Colonic mucosa (tissue), 4 donors: ENCODE results near the gene CMTM4. TPM values are rescaled to one million over a fixed set of nuclear protein-coding genes. Genes with fewer than 3 reads are reported as not detected.
A peak's percentile ranks its signal among the peaks of the same experiment; 100 is the strongest.

Source experiments
- DNase-seq: peaks from one replicate; pipeline ENCODE4 v3.0.0-alpha.2; 2020
- H3K27ac ChIP-seq: fragments of 200-600 bp; one replicate; pipeline ENCODE4 v1.8.0; 2021
- H3K27me3 ChIP-seq: fragments of 200-600 bp; one replicate; pipeline ENCODE4 v1.8.0; 2021
- H3K36me3 ChIP-seq: fragments of 200-600 bp; one replicate; pipeline ENCODE4 v1.8.0; 2021
- H3K4me1 ChIP-seq: fragments of 200-600 bp; one replicate; pipeline ENCODE4 v1.8.0; 2021; ENCODE audit warnings: mild to moderate bottlenecking
- H3K4me3 ChIP-seq: fragments of 200-600 bp; one replicate; pipeline ENCODE4 v1.8.0; 2021
- H3K9ac ChIP-seq, 2 donors: one replicate each; pipeline ENCODE4 v1.7.0; 2013; ENCODE audit warnings: control low read depth in 2 of 2, low read depth in 2 of 2, low read length in 2 of 2
- H3K9me3 ChIP-seq: fragments of 200-600 bp; one replicate; pipeline ENCODE4 v1.8.0; 2021
- intact Hi-C: fragments of 100-400 bp; cut with DNase I; formaldehyde crosslinking; loops from one replicate; pipeline ENCODE4 v1.14.1; 2022
- total RNA-seq, 2 donors: library from RNA; stranded (reverse); fragmentation: NEBNext Ultra II Directional in 1 of 2; extraction: Animal tissue kit (Norgen Biotek cat#: 25700) in 1 of 2; gene quantifications; one replicate each; pipeline ENCODE4 v1.2.1, GENCODE V29; 2021
- TF ChIP-seq, protein P1 (sequence below): fragments of 200-600 bp; IDR thresholded peaks from one replicate; pipeline ENCODE4 v1.8.0; 2022; ENCODE audit warnings: antibody characterized with exemption, mild to moderate bottlenecking
- donor health status: healthy.
- donor health status: DM: no; HTN: no; CAD: no.
- donor health status: DM: no; HTN: no; CAD: no.

The CMTM4 gene
- total RNA-seq, 2 donors from 2014 or later = 150 to 212 TPM

DNA sequence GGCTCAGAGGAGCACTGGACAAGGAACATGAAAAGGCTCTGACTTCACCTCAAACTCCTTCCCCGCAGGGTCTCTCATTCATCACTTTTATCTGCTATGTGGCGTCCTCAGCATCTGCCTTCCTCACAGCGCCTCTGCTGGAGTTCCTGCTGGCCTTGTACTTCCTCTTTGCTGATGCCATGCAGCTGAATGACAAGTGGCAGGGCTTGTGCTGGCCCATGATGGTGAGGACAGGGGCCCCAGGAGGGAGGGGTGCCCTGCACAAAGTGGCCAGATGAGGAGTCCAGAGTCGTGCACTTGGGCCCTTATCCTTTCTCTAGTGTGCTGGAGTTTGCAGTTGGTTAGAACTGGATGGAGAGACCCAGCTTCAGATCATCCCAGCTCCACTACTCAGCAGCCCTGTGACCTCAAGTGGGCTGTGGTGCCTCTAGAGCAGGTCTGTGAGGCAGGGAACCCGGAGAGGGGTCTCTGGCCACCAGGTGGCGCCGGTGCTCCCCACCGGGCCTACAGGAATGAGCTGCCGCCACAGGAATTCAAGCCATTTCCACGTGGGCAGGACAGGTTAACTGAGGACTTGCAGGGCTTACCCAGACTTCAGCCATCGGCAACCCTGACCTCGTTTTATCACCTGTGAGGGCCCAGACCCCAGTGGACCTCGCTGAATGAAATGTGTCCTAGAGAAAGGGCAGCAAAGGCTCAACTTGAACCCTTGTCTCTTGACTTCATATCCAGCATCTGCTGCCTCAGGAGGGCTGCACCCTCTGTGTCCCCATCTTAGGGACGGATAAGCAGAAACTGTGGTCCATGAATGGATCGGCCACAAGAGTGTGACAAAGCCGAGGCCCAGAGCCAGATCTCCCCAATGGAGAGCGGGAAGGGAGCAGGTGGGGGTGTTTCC is 88.1 kb downstream of the CMTM4 start:
- TF ChIP-seq, protein P1, sequence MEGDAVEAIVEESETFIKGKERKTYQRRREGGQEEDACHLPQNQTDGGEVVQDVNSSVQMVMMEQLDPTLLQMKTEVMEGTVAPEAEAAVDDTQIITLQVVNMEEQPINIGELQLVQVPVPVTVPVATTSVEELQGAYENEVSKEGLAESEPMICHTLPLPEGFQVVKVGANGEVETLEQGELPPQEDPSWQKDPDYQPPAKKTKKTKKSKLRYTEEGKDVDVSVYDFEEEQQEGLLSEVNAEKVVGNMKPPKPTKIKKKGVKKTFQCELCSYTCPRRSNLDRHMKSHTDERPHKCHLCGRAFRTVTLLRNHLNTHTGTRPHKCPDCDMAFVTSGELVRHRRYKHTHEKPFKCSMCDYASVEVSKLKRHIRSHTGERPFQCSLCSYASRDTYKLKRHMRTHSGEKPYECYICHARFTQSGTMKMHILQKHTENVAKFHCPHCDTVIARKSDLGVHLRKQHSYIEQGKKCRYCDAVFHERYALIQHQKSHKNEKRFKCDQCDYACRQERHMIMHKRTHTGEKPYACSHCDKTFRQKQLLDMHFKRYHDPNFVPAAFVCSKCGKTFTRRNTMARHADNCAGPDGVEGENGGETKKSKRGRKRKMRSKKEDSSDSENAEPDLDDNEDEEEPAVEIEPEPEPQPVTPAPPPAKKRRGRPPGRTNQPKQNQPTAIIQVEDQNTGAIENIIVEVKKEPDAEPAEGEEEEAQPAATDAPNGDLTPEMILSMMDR = peak; percentile 84
- no peak overlapping the region for H3K9ac ChIP-seq
- peaks cover 20% of the 10 kb centered on the region for H3K27me3 ChIP-seq
- H3K27ac ChIP-seq = no peak overlapping the region
- intact Hi-C loops = loop anchor here (5.0 kb wide), 2 partner anchors 119 to 259 kb away; no protein-coding TSS in a partner anchor
- DNase-seq = peak; percentile 87
- no peaks in the 10 kb centered on the region for H3K9me3 ChIP-seq
- H3K4me3 ChIP-seq = no peak overlapping the region
- no peaks in the 10 kb centered on the region for H3K4me1 ChIP-seq
- H3K36me3 ChIP-seq = no peaks in the 10 kb centered on the region

DNA sequence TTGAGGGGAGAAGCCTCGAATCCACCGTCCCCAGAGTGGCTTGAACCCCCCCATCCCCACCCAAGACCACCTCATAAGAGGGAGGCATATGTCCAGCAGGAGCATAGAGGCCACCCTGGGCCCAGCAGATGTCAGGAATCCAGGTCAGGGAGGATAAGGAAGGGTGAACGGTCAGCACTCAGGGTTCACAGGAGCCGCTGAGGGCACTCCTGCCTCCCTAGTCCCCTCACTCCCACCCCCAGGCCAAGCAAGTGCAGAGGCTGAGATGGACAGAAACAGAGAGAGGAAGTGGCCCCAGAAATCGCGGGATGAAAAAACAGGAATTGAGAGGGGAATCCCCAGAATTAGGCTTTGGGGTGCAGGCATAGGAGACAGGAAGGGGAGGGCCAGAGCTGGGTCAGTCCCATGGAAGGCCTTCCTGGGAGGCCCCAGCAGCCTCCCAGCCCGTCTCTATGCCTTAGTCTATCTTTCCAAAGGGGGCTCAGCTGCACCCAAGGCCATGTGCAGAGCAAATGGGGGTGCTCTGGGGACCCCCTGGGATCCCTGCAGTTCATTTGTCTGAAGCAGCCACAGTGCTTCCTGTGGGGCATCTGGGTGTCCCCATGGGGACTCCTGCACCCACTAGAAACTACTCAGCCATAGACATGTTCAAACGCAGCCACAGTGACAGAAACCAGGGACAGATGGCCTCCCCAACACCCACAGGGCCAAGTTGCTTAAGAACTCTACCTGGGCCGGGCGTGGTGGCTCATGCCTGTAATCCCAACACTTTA is 90.4 kb downstream of the CMTM4 start:
- peak overlapping the region; percentile 70 for H3K27ac ChIP-seq
- H3K4me3 ChIP-seq = peak overlapping the region; percentile 69
- TF ChIP-seq, protein P1 = no peak
- H3K36me3 ChIP-seq = no peaks in the 10 kb centered on the region
- no peak for DNase-seq
- intact Hi-C loops = loop anchor here (5.0 kb wide), 2 partner anchors 121 to 261 kb away; no protein-coding TSS in a partner anchor
- H3K4me1 ChIP-seq = no peaks in the 10 kb centered on the region
- H3K9me3 ChIP-seq = no peaks in the 10 kb centered on the region
- peaks cover 20% of the 10 kb centered on the region for H3K27me3 ChIP-seq
- peak overlapping the region; percentile 19 to 72 for H3K9ac ChIP-seq

DNA sequence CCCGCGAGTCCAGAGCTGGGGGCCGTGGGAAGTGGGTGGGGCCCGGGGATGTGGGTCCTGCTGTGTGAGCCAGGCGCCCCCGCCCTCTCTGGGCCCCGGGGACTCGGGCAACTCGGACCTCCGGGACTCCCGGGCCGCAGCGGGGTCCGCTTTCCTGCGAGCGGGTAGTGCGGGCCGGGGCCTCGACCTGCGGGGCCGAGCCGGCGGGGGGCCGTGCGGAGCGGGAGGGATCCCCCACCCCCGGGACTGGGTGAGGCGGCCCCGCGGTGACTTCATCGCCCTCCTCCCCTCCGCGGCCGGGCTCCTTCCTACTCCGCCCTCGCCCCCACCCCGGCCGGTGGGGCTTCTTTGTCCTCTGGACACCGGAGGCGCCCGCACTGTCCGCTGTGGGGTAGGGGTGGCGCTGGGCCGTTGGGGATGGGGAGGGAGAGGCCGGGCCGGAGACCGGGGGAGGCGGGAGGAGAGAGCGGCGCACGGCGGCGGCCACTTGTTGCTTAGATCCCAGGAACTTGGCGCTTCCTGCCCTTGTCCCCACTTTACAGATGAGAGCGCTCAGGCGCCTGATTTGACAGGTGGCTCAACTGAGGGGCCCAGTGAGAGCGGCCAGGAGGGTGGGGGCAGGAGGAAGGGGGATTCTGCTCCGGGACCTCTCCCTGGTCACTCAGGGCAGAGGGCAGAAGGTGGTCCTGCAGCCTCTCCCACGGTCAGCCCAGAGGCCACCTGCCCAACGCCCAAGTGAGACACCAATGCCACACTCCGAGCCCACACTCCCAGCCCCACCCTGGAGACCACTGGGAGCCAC is 91.2 kb downstream of the CMTM4 start:
- Histone ChIP-seq H3K27me3 (peaks cover 20% of the 10 kb centered on the region), H3K9ac (peak overlapping the region; percentile 19 to 72), H3K9me3 (no peaks in the 10 kb centered on the region), H3K27ac (peak overlapping the region; percentile 70), H3K4me3 (peak overlapping the region; percentile 69), H3K36me3 (no peaks in the 10 kb centered on the region), H3K4me1 (no peaks in the 10 kb centered on the region)
- DNase-seq = peak; percentile 45
- intact Hi-C loops = loop anchor here (5.0 kb wide), 2 partner anchors 122 to 262 kb away; no protein-coding TSS in a partner anchor
- TF ChIP-seq, protein P1 = peak; percentile 8

DNA sequence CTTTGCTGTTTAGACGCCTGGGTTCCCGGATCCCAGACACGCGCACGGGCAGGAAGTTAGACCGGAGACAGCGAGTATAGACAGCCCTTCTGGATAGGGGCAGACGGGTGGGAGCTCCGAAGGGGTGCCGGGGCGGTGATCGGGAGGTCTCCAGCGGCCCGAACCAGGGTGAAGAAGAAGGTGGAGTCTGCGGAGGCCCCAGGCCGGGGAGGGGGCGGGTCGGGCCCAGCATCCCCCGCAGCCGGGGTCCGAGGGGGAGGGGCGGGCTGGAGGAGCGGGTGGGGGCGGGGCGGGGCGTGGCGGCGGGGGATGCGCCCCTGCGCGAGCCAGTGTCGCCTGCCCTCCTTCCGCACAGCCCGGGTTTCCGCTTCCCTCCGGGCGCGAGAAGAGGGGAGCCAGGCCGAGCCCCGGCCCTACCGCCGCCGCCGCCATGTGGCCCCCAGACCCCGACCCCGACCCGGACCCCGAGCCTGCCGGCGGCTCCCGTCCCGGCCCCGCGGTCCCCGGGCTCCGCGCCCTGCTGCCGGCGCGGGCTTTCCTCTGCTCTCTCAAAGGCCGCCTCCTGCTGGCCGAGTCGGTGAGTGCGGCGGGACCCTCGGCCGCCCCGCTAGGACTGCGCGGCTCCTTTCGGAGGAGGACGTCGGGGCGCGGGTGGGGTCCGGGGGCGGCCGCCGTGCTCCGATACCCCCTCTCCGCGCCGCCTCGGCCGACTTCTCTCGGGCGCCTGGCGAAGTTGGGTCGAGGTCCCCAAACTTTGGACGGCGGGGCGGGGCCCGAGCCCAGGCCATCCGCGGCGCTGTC is 92.0 kb downstream of the CMTM4 start, which contains the start of gene CMTM3:
Gene CMTM3, plus strand, starts transcription at position 329 of the 801 bp plus-strand sequence. Its CDS starts 102 bp downstream, at position 431.
- H3K9ac ChIP-seq = peak within 1 kb of the TSS; percentile 51 to 72
- TF ChIP-seq, protein P1 = peak; percentile 55
- intact Hi-C loops = loop anchor here (5.0 kb wide), 3 partner anchors 123 to 263 kb away; no protein-coding TSS in a partner anchor

More for the DNA sequence above, 92.0 kb downstream of the CMTM4 start, which contains the start of gene CMTM3:
- Histone ChIP-seq H3K4me3 (peak within 1 kb of the TSS; percentile 69), H3K36me3 (no peaks in the 10 kb centered on the region), H3K9me3 (no peaks in the 10 kb centered on the region), H3K27me3 (peaks cover 20% of the 10 kb centered on the region), H3K27ac (peak within 1 kb of the TSS; percentile 70), H3K4me1 (no peaks in the 10 kb centered on the region)
- DNase-seq = peak; percentile 58
